Endometrial microvascular endothelial cells (primary cell): ENCODE results near the gene EPHA2. TPM values are rescaled to one million over a fixed set of nuclear protein-coding genes. Genes with fewer than 3 reads are reported as not detected.

Source experiments
- in situ Hi-C: cut with HindIII; loops from 2 replicates; pipeline ENCODE4 v1.10.0; 2017; ENCODE audit warnings: low sequenced_read_pairs, low pct_unique_long_range_greater_than_20kb; ENCODE audit errors: inconsistent ontology term
- total RNA-seq: library from RNA; depleted of rRNA; stranded (reverse); fragments of >200 nt; gene quantifications from one replicate; pipeline ENCODE4 v1.2.3, GENCODE V29; 2015; ENCODE audit errors: inconsistent ontology term

EPHA2 gene
- total RNA-seq, 1 donor from 2014 or later = 162 TPM

DNA sequence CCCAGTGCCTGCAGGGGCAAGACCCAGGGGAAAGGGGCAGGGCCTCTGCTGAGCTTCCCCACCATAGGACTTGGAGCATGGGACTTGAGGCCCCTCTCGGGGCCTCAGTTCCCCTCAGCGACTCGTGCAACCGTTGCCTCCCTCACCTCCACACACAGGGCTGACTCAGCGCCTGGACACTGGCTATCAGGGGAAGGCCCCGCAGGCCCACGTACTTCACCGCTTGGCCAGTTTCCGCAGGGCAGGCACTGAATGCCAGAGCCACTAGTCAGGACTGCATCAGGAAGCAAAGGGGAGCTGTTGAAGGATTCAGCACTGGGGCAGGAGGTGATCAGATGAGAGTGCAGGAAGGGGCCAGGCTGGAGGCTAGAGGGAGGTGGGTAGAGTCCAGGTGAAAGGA lies 66.9 kb downstream of the EPHA2 start:
- in situ Hi-C loops = no loop called here

DNA sequence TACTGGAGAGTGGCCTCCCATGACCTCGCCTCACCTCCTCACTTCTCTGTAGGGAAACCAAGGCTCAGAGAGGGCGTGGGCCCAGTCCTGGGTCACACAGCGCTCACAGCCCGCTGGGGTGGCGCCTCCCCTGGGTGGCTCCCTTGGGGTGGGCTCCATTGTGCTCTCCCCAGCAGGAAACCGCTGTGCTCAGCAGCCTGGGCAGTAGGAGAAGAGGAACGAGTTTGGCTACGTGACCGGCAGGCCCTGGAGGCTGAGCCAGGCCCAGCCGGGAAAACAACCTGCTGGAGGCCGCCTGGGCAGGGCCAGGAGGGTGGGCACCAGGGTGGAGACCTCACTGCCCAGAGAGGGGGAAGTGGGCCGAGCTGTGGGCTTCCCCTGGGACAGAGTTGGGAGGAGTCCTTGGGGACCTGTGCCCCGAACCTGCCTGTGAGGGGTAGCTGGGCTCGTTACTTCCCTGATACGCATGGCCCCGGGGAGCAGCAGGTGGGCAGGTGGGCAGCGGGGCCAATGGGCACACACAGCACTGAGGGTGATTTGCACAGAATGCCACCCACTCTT lies 67.4 kb downstream of the EPHA2 start:
- in situ Hi-C loops = no loop called here

DNA sequence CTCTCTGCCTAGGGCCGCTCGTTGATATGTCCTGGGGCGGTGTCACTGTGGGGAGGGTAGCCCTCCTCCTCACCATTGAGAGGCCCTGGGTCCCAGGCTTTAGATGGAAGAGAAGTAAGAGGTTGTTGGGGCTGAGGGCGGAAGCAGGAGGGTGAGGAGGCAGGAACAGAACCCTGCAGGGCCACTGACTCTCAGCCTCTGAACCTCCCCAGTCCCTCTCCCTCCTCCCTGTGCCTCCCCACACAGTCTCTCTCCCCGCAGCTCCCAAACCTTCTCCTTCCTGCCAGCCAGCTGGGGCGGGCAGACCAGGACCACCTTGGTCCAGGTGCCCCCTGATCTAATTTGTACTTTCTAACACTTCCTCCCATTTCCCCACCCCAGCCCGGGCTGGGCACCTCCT lies 68.1 kb downstream of the EPHA2 start:
- in situ Hi-C loops = no loop called here

DNA sequence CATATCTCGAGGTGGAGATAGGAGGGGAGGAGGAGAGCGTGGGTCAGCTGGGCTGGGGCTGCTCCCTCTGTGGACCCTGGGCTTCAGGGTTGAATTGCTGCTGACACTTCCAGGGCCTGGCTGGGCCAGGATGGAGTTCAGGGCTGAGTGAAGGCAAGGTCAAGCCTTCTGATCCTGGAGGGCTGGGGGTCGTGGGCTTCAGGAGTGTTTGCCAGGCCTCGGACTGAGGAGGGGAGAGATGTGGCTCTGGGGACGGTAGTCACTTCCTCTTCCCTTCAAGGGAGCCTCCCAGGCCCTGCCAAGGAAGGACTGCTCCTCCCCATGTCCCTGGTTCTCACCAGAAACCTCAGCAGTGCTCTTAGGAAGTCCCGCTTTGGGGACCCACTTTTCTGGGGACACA lies 70.3 kb downstream of the EPHA2 start:
- in situ Hi-C loops = no loop called here

DNA sequence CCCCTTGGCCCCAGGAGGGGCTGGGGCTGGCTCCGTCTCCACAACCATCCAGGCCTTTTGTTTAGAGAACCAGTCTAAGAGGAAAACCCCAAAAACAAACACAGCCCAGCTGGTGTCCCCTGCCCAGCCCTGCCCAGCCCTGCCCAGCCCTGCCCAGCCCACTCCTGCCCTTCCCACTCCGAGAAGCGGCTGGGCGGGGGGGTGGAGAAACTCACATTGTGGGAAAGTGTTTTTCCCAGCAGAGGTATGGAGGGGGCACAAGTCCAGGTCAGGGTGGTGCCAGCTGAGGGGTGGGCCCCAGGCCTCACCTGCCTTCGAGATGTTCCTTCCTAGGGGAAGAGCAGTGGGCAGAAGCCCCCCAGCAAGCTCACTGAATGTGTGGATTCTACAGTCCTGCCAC lies 72.4 kb downstream of the EPHA2 start:
- in situ Hi-C loops = no loop called here

DNA sequence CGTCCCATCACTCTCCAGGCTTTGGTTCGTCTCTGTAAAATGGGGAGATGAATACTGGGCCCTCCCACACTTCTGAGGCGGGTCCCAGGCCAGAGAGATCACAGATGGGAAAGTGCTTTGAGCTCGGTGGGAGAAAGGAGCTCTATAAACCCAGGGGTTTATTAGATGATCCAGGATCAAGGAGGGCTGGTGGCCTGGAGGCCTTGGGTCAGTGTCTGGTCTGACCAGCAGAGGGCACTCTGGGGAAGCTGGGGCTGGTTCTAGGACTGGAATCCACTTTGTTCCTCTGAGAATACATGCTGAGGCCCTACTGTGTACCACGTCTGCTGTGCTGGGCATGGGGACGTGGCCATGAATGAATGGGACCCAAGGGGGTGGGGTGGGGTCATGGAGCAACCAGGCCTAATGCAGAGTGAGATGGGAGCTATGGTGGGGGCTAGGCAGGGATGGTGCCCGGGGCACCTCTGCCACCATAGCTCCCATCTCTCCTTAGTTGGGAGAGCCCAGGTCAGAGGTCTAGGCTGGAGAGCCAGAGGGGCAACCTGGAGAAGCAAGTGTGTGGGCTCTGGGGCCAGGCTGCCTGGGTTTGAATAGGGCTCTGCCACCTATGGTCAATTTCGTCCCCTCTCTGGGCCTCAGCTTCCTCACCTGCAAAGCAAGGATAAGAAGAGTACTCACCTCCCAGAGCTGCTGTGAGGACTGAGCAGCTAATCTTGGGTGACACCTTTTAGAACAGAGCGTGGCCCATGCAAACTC lies 73.4 kb downstream of the EPHA2 start:
- in situ Hi-C loops = no loop called here

DNA sequence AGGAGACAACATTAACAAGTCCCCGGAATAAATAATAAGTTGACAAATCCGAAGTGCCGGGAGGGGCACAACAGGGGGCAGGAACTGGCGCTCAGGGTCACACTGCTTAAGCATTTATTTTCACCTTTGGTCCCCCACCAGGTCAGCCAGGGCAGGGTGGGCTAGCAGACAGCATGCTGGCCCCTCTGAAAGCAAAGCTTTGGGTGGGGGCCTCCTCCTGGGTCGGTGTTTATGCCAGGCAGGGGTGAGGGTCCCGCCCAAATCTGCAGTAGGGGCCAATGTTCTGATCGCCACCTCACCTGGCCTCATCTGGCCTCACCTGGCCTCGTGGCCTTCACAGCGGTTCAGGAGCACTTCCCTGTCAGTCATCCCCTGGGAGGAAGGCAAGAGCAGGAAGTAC lies 74.2 kb downstream of the EPHA2 start:
- in situ Hi-C loops = no loop called here

DNA sequence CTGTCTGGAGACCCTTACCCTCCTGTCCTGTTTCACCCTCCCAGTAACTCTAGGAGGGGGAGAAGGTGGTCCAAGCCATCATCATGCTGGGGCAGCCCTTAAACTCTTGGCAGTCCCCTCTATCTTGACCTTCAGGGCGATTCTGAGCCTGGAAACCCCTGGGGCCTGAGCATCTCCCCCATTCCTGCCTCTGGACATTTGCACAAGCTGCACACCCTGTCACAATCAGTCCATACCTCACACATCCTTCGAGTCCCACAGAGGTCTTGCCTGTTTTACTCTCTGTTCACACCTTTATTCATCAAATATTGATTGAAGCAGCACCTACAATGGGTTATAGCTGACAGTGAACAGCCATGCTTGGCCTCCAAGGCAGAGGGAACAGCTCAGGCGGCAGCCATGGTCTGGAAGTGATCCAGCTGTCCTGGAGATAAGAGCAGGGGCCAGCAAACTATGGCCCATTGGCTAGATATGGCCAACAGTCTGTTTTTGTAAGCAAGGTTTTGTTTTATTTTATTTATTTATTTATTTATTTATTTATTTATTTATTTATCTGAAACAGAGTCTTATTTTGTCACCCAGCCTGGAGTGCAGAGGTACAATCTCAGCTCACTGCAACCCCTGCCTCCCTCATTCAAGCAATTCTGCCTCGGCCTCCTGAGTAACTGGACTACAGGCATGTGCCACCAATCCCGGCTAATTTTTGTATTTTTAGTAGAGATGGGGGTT lies 75.3 kb downstream of the EPHA2 start:
- in situ Hi-C loops = no loop called here

DNA sequence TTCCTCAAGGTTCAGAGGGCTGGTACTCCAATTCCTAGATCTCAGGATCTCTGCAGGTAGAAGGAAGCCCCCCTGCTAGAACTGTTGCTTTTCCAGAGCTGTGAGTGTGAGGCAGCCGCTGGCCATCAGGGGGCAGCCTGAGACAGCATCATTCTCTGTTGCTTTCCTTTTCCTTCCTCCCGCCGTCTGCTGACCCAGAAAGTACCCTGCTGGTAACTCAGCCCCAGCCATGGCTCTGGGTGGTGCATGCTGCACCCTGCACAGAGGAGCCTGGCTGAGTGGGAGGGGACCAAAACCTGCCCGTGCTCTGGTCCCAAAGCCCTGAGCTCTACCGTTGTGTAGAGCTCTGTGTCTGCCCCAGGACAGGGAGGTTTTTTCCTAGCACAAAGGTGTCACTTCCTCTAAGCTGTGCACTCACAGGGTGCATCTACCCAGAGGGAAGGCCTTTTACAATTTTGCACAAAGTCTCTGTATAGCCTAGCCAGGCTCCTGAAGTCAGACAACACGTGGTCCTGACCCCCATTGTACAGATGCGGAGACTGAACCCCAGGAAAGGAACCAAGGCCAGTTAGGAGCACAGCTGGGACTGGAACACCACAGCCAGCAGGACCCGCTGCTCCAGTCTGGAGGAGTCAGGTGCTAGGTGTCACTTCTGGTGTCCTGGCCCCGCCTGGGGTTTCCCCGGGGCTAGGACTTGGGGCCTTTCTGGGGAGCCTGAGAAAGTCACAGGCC lies 76.8 kb downstream of the EPHA2 start:
- in situ Hi-C loops = no loop called here

DNA sequence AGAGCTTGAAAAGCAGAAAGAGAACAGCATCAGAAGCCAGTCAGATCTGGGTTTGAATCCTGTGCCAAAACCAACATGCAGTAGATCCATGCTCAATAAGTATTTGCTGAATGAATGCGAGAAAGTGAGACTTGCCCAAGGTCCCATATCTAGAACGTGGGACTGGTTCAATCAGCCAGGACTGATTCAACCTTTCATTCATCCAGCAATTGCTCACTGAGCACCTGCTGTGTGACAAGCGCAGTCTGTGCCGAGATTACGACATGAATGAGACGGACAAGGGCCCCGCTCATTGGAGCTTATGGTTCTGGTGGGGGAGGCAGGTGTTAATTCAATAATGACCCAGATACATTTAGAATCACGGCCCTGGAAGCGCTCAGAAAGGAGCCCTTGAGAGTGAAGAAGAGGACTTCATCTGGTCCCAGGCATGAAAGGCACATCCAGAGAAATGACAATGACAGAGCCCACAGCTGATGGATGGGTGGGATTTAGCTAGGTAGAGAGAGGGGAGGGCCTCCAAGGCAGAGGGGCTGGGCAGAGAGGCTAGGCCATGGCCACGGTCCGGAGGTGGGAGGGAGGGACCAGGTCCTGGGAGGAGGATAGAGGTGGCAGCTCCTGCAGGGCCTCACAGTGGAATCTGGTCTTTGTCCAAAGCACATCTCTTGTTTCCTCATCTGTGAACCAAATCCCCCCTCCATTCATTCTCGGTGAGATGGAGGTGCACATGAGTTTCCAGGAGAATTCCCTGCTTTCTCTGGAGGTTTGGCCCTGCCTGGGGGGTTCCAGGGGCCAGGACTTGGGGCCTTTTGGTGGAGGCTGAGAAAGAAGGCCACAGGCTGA lies 78.2 kb downstream of the EPHA2 start:
- in situ Hi-C loops = no loop called here

DNA sequence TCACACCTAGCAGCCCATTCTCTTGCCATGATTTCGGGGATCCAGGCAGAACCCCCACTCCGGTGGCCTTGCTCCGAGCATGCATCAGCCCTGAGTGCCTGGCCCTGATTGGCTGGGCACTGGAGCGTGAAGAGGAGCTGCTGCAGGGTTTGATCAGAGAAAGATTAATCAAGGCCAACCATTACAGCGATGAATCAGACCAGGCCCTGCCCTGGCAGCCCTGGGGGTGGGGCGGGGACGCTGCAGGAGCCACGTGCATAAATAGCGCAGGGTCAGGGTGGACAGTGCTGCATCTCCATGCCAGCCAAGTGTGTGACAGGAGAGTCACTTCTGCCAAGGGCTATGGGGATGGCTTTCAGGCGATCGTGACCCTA lies 79.0 kb downstream of the EPHA2 start:
- in situ Hi-C loops = no loop called here

DNA sequence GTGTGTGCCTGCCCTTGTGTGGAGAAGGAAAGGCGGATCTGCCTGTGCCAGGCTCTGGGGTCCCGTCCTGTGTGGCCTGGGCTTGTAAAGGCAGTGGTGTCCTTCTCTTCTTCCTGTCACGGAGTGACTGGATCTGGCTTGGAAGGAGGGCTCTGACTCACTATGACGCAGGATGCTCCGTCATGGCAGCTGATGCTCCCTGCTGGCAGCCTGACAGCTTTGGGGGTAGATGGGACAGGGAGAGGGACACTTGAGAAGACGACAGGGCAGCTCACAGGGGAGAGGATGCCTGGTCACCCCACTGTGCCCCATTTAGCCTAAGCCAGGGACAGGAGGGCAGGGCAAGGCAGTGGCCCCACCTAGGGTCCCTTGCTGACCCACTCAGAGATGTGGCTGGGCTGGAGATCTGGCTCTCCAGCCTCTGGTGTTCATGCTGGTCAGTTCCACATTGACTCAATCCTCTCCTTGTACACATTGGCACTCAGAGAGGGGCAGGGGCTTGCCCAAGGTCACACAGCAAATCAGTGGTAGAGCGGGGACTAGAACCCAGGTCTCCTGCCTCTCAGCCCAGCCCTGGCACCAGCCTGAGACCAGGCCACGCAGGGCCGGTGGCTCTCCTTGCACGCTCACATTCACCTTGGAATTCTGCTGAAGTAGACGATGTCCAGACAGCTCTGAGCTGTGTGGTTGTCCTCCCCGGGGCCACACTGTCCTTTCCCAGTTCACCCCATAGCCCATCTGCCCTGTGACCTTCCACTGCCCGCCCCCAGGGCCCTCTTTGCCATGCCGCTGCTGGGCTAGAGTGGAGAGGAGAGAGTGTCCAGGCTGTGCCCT lies 79.6 kb downstream of the EPHA2 start:
- in situ Hi-C loops = no loop called here

DNA sequence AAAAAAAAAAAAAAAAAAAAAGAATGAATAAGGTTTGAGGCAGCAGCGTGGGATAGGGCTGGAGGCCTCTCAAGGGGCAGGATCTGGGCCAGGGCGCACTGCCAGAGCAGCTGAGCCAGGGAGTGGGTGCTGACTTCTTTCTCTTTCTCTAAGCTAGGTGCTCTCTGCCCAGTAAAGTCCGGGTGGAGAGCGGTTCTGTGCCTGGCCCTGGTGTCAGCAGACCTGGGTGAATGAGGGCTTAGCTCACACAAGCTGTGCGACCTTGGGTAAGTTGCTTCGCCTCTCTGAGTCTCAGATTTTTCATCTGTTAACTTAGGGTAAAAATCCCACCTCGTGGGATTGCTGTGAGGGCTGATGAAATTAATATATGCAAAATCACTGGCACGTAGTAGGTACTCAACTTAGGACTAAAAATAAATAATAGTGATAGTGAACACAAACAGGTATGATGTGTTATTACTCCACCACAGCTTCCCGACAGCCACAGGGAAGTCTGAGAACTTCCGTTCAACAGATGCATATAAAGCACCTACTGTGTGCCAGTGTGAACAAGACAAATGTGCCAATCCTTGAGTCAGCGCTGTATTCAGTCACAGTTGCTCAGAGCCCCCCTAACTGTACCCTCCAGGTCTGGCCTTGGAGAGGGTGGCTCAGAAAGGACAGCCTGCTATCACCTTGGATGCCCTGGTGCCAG lies 80.4 kb downstream of the EPHA2 start:
- in situ Hi-C loops = no loop called here

Other genes starting within 250 kb of the EPHA2 start
- gene ZBTB17, start 180.0 kb downstream of the EPHA2 start, total RNA-seq = 26.5 TPM
- gene SRARP, start 151.8 kb downstream of the EPHA2 start, total RNA-seq = not detected
- gene HSPB7, start 138.0 kb downstream of the EPHA2 start, total RNA-seq = not detected
- gene CLCNKA, start 134.0 kb downstream of the EPHA2 start, total RNA-seq = not detected
- 0.93 TPM for gene CLCNKB, start 112.3 kb downstream of the EPHA2 start, total RNA-seq
- not detected for gene FAM131C, start 82.4 kb downstream of the EPHA2 start, total RNA-seq
- gene ARHGEF19, start 56.6 kb upstream of the EPHA2 start, total RNA-seq = 3.1 TPM
- 2.7 TPM for gene CPLANE2, start 81.1 kb upstream of the EPHA2 start, total RNA-seq
- gene FBXO42, start 196.4 kb upstream of the EPHA2 start, total RNA-seq = 21.1 TPM
- 84.6 TPM for gene SZRD1, start 211.2 kb upstream of the EPHA2 start, total RNA-seq